ENCODE data around the gene RNF125. TPM values are rescaled to one million over a fixed set of nuclear protein-coding genes. Genes with fewer than 3 reads are reported as not detected.

Gene RNF125
- total RNA-seq, 1 donor from 2014 or later: 3.4 TPM

Other genes starting within 250 kb of the RNF125 start
- gene TRAPPC8, start 75.7 kb upstream of the RNF125 start, total RNA-seq: 31.4 TPM
- 10.6 TPM for gene RNF138, start 73.0 kb downstream of the RNF125 start, total RNA-seq
- not detected for gene MEP1B, start 171.2 kb downstream of the RNF125 start, total RNA-seq